ENCODE results near the gene SPON1.

SPON1 gene

GRCh38 chr11:14262271-14262846, 299.8 kb downstream of the SPON1 start:
- no peak overlapping the region for H3K4me3 ChIP-seq (ENCODE audit: insufficient read length, low read depth)
- H3K27me3 ChIP-seq (ENCODE audit: insufficient read depth, insufficient read length) = no peaks in the 10 kb centered on the region
- H3K9ac ChIP-seq (ENCODE audit: insufficient read length, low read depth) = no peak overlapping the region
- H3K4me1 ChIP-seq (ENCODE audit: insufficient read depth, insufficient read length) = peaks cover 2% of the 10 kb centered on the region
- H3K9me3 ChIP-seq (ENCODE audit: insufficient read depth, low read length) = no peaks in the 10 kb centered on the region
- DNase-seq (ENCODE audit: low read depth, low spot score) = no peak
- TF ChIP-seq SUZ12 (IDR thresholded peaks at IDR 0.05; ENCODE audit: extremely low read depth, insufficient read depth, insufficient read length) = no peak
- no peak for TF ChIP-seq YY1 (IDR thresholded peaks at IDR 0.05; ENCODE audit: insufficient read depth, insufficient read length)
- TF ChIP-seq ZNF274 (IDR thresholded peaks at IDR 0.05; ENCODE audit: low read depth, low read length) = no peak
- H3K36me3 ChIP-seq (ENCODE audit: insufficient read depth, insufficient read length, low read length) = peaks cover 15% of the 10 kb centered on the region

DNA sequence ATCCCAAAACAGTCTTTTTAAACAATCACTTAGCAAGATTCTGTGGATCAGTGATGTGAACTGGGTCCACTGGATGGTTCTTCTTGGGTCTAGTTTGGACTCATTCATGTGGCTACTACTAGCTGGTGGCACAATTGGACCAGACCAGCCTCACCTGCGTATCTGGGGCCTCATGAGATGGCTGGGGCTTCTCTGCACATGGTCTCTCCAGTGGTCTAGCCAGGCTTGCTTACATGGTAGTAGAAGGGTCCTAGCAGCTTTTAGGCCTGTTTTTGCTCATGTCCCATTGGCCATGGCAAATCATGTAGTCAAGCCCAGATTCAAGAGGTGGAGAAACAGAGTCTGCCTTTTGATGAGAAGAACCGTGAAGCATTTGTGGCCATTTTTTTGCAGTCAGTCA, 302.4 kb downstream of the SPON1 start:
- Histone ChIP-seq H3K4me1 (ENCODE audit: insufficient read depth, insufficient read length) (no peaks in the 10 kb centered on the region), H3K36me3 (ENCODE audit: insufficient read depth, insufficient read length, low read length) (peaks cover 15% of the 10 kb centered on the region), H3K27me3 (ENCODE audit: insufficient read depth, insufficient read length) (no peaks in the 10 kb centered on the region), H3K9me3 (ENCODE audit: insufficient read depth, low read length) (no peaks in the 10 kb centered on the region), H3K4me3 (ENCODE audit: insufficient read length, low read depth) (no peak overlapping the region), H3K9ac (ENCODE audit: insufficient read length, low read depth) (no peak overlapping the region)
- TF ChIP-seq ZNF274 (IDR thresholded peaks at IDR 0.05; ENCODE audit: low read depth, low read length) (no peak), YY1 (IDR thresholded peaks at IDR 0.05; ENCODE audit: insufficient read depth, insufficient read length) (no peak)
- DNase-seq (ENCODE audit: low read depth, low spot score) = no peak

GRCh38 chr11:14266622-14267021, 304.1 kb downstream of the SPON1 start:
- no peaks in the 10 kb centered on the region for H3K9me3 ChIP-seq (ENCODE audit: insufficient read depth, low read length)
- peaks cover 15% of the 10 kb centered on the region for H3K36me3 ChIP-seq (ENCODE audit: insufficient read depth, insufficient read length, low read length)
- TF ChIP-seq ZNF274 (IDR thresholded peaks at IDR 0.05; ENCODE audit: low read depth, low read length) (no peak), YY1 (IDR thresholded peaks at IDR 0.05; ENCODE audit: insufficient read depth, insufficient read length) (no peak), SUZ12 (IDR thresholded peaks at IDR 0.05; ENCODE audit: extremely low read depth, insufficient read depth, insufficient read length) (no peak)
- no peak overlapping the region for H3K9ac ChIP-seq (ENCODE audit: insufficient read length, low read depth)
- H3K4me1 ChIP-seq (ENCODE audit: insufficient read depth, insufficient read length) = no peaks in the 10 kb centered on the region
- H3K27me3 ChIP-seq (ENCODE audit: insufficient read depth, insufficient read length) = no peaks in the 10 kb centered on the region
- no peak for DNase-seq (ENCODE audit: low read depth, low spot score)
- H3K4me3 ChIP-seq (ENCODE audit: insufficient read length, low read depth) = no peak overlapping the region

DNA sequence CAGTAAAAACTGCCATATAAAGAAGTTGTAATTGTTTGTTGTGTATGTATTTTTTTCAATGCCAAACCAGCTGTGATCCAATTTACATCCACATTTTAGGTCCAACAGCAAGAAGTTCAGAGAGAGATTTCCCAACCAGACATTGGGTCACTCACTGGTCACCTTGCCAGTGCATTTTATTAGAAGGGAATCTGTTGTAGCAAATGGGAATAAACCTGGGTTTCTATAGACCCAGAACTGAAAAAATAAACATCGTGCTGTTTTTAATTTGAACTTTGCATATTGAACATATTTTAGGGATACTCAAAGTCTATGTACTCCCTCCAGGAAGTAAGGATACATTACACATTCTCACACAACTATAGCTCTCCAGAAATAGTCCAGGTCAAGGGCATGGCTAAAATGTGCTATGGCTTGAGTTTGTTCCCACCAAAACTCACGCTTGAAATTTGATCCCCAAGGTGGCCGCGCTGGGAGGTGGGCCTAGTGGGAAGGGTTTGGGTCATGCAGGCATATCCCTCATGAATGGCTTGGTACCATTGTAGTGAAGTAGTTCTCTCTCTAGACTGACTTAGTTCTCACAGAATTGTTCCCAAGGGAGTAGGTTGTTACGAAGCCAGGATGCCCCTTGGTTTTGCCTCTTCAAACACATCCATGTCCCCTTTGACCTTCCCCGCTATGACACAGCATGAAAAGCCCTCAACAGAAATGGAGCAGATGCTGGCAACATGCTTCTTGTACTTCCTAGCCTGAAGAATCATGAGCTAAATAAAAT, 305.5 kb downstream of the SPON1 start:
- peaks cover 15% of the 10 kb centered on the region for H3K36me3 ChIP-seq (ENCODE audit: insufficient read depth, insufficient read length, low read length)
- no peak for TF ChIP-seq ZNF274 (IDR thresholded peaks at IDR 0.05; ENCODE audit: low read depth, low read length)
- no peak for TF ChIP-seq SUZ12 (IDR thresholded peaks at IDR 0.05; ENCODE audit: extremely low read depth, insufficient read depth, insufficient read length)
- TF ChIP-seq YY1 (IDR thresholded peaks at IDR 0.05; ENCODE audit: insufficient read depth, insufficient read length) = no peak

DNA sequence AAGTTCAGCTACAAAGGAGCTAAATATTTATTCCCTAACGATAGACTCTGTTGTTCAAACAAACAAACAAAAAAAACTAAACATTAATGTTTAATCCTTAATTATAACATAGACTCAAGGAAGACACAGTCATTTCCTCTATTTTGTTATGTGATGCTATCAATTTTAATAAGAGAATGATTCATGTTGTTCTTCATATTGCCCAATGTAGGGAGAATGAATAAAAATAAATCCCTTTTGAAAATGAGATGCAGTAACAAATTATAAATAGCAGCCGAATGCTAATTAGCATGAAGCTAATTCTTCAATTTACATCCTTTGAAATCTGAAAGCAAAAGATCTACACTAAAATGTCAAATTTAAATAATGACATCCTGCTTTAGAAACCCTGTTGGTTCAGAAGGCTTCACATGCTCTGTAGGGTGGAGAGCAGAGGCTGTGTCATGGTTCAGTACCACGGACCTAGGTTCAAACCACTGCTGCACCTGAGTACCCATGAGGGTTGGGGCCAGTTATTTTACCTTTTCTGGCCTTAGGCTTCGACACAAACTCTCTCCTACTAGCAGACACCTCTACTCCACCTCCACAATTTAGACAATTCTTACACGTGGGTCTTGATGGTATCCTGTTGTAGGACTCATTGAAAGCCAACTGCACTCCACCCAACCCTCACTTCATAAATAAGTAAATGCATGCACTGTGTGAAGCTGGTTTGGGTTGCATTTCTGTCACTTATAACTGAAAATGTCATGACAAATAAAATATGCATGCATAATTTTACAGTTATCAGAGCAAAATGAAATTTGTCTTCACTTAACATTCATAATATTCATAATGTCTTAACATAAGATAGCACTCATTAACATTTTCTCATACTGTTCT, 307.4 kb downstream of the SPON1 start:
- DNase-seq (ENCODE audit: low read depth, low spot score) = no peak
- TF ChIP-seq ZNF274 (IDR thresholded peaks at IDR 0.05; ENCODE audit: low read depth, low read length) (no peak), YY1 (IDR thresholded peaks at IDR 0.05; ENCODE audit: insufficient read depth, insufficient read length) (no peak), SUZ12 (IDR thresholded peaks at IDR 0.05; ENCODE audit: extremely low read depth, insufficient read depth, insufficient read length) (no peak)
- Histone ChIP-seq H3K27me3 (ENCODE audit: insufficient read depth, insufficient read length) (no peaks in the 10 kb centered on the region), H3K9me3 (ENCODE audit: insufficient read depth, low read length) (no peaks in the 10 kb centered on the region), H3K4me3 (ENCODE audit: insufficient read length, low read depth) (no peak overlapping the region), H3K9ac (ENCODE audit: insufficient read length, low read depth) (no peak overlapping the region), H3K4me1 (ENCODE audit: insufficient read depth, insufficient read length) (no peaks in the 10 kb centered on the region), H3K36me3 (ENCODE audit: insufficient read depth, insufficient read length, low read length) (peaks cover 17% of the 10 kb centered on the region)

More for the DNA sequence above, 305.5 kb downstream of the SPON1 start:
- H3K27me3 ChIP-seq (ENCODE audit: insufficient read depth, insufficient read length) = no peaks in the 10 kb centered on the region
- no peak overlapping the region for H3K4me3 ChIP-seq (ENCODE audit: insufficient read length, low read depth)
- no peak overlapping the region for H3K9ac ChIP-seq (ENCODE audit: insufficient read length, low read depth)
- no peaks in the 10 kb centered on the region for H3K9me3 ChIP-seq (ENCODE audit: insufficient read depth, low read length)
- no peak for DNase-seq (ENCODE audit: low read depth, low spot score)
- H3K4me1 ChIP-seq (ENCODE audit: insufficient read depth, insufficient read length) = no peaks in the 10 kb centered on the region

- no peaks in the 10 kb centered on the region for H3K27me3 ChIP-seq (ENCODE audit: insufficient read depth, insufficient read length)
- peaks cover 8% of the 10 kb centered on the region for H3K36me3 ChIP-seq (ENCODE audit: insufficient read depth, insufficient read length, low read length)
- no peak overlapping the region for H3K4me3 ChIP-seq (ENCODE audit: insufficient read length, low read depth)
- no peaks in the 10 kb centered on the region for H3K4me1 ChIP-seq (ENCODE audit: insufficient read depth, insufficient read length)
- H3K9ac ChIP-seq (ENCODE audit: insufficient read length, low read depth) = no peak overlapping the region
- no peak for DNase-seq (ENCODE audit: low read depth, low spot score)
- H3K9me3 ChIP-seq (ENCODE audit: insufficient read depth, low read length) = no peaks in the 10 kb centered on the region
- no peak for TF ChIP-seq YY1 (IDR thresholded peaks at IDR 0.05; ENCODE audit: insufficient read depth, insufficient read length)
- no peak for TF ChIP-seq ZNF274 (IDR thresholded peaks at IDR 0.05; ENCODE audit: low read depth, low read length)
- no peak for TF ChIP-seq SUZ12 (IDR thresholded peaks at IDR 0.05; ENCODE audit: extremely low read depth, insufficient read depth, insufficient read length)
Observed at GRCh38 chr11:14270690-14271542, 308.4 kb downstream of the SPON1 start.

Measured in NT2/D1 (cell line).